ENCODE results near the gene PLTP. TPM values are rescaled to one million over a fixed set of nuclear protein-coding genes. Genes with fewer than 3 reads are reported as not detected.
"Not testable (repeated sequence)": the region's sequence is repeated elsewhere in the genome, so short reads cannot be mapped to it uniquely, and the experiment has no call there.

PLTP gene
- total RNA-seq, 1 donor from 2014 or later, result 12.9 TPM

GRCh38 chr20:45880988-45881788 is 30.8 kb downstream of the PLTP start, which contains the start of gene ZSWIM1:
ZSWIM1 (plus strand) TSS chr20:45881227; CDS start chr20:45882593, 1,366 bp downstream.
- DNase-seq (ENCODE audit: low read depth), result peak; percentile 100

- peak; percentile 25 for DNase-seq (ENCODE audit: low read depth)
Observed at GRCh38 chr20:45878076-45878761, 33.7 kb downstream of the PLTP start.

- DNase-seq (ENCODE audit: low read depth), result no peak
Observed at GRCh38 chr20:45874576-45874975, 37.4 kb downstream of the PLTP start.

- DNase-seq (ENCODE audit: low read depth), result not testable (repeated sequence)
Observed at GRCh38 chr20:45874104-45874481, 37.9 kb downstream of the PLTP start.

GRCh38 chr20:45873409-45874103 is 38.4 kb downstream of the PLTP start:
- no peak for DNase-seq (ENCODE audit: low read depth)

- no peak for DNase-seq (ENCODE audit: low read depth)
Observed at GRCh38 chr20:45872626-45873025, 39.3 kb downstream of the PLTP start.

DNA sequence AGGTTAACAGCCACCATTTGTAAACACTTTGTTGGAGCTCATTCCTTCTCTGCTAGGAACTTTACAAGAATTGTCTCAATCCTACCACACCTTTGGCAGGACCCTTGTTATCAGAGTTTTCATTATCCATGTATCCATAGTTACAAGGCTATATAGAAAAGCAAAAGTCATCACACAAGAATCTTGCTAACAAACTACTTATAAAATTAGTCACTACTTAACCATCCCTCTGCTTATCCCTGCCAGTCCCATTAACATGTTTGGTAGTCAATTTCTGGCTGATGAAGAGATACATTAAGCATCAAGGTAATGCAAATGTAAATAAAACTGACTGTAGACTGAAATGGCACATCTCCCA is 44.2 kb downstream of the PLTP start:
- DNase-seq (ENCODE audit: low read depth), result no peak

- no peak for DNase-seq (ENCODE audit: low read depth)
Observed at GRCh38 chr20:45867136-45867818, 44.7 kb downstream of the PLTP start.

GRCh38 chr20:45866454-45866853 is 45.5 kb downstream of the PLTP start:
- DNase-seq (ENCODE audit: low read depth), result no peak

- DNase-seq (ENCODE audit: low read depth), result no peak
Observed at GRCh38 chr20:45863543-45864470, 48.1 kb downstream of the PLTP start.

GRCh38 chr20:45861221-45862075 is 50.5 kb downstream of the PLTP start:
- no peak for DNase-seq (ENCODE audit: low read depth)

DNA sequence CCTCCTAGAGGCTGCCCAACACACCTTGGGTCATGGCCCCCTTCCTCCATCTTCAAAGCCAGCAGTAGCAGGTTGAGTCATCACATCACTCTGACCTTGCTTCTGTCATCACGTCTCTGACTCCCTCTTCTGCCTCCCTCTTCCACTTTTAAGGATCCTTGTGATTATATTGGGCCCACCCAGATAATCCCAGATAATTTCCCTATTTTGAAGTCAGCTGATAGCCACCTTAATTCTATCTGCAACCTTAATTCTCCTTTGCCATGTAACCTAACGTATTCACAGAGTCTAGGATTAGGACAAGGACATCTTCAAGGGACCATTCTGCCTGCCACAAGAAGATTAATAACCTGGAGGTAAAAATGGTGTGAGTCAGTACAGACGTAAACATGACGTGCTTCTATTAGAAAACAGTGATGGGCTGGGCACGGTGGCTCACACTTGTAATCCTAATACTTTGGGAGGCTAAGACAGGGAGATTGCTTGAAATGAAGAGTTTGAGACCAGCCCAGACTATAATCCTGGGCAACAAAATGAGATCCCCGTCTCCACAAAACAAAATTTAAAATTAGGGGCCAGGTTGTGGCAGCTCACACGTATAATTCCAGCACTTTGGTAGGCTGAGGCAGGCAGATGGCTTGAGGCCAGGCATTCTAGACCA is 51.3 kb downstream of the PLTP start:
- no peak for DNase-seq (ENCODE audit: low read depth)

DNA sequence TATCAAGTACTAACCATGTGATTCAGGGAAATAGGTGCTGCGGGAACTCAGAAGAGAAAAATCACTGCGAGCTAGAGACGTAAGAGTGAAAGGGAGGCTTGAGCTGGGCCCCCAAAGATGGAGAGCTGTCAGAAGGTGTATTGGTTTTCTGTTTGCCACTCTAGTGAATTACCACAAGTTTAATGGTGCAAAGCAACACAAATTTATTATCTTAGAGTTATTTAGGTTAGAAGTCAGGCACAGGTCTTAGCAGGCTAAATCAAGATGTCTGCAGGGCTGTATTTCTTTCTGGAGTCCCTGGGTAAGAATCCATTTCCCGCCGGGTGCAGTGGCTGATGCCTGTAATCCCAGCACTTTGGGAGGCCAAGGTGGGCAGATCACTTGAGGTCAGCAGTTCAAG is 52.0 kb downstream of the PLTP start:
- no peak for DNase-seq (ENCODE audit: low read depth)

- no peak for DNase-seq (ENCODE audit: low read depth)
Observed at GRCh38 chr20:45857882-45858216, 54.1 kb downstream of the PLTP start.

DNA sequence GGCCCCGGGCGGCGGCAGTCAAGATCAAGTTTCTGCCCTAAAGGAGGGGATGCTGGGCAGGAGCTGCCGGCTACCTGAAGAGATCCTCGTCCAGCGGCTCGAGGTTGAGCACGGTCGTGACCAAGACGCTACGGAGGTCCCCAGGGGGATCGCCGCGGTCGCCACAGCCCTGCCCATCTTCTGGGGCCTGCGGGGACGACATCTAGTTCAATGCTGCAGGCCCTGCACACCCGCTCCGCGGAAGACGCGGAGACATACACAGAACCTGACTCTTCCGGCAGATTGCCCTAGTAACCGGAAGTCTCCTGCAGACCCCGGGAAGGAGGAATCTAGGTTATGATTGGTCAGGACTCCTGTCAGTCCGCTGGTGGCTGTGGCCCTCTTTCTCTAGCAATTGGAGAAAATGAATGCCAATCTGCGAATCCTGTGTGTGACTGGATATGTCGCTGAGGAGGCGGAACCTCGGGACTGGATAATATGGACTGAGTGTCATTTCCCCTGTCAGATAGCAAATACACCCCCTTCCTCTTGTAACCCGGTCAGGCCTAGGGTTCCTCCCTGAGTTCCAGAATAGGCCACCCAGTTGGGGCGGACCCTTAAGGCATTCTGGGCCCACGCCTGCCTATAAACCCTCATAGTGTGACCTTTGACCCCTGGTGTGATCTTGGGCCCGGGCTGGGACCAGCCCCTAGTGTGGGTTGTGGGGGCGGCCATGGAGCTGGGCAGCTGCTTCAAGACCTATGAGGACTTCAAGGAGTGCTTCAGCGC is 54.7 kb downstream of the PLTP start, which contains the start of the genes ACOT8 and ZSWIM3:
ACOT8 (minus strand) TSS at position 279 of the 768 bp plus-strand sequence; CDS start at position 202, 77 bp downstream.
ZSWIM3 (plus strand) TSS at position 501 of the 768 bp plus-strand sequence; CDS start at position 713, 212 bp downstream.
- DNase-seq (ENCODE audit: low read depth), result peak; percentile 100

- DNase-seq (ENCODE audit: low read depth), result no peak
Observed at GRCh38 chr20:45853484-45853883, 58.5 kb downstream of the PLTP start.

DNA sequence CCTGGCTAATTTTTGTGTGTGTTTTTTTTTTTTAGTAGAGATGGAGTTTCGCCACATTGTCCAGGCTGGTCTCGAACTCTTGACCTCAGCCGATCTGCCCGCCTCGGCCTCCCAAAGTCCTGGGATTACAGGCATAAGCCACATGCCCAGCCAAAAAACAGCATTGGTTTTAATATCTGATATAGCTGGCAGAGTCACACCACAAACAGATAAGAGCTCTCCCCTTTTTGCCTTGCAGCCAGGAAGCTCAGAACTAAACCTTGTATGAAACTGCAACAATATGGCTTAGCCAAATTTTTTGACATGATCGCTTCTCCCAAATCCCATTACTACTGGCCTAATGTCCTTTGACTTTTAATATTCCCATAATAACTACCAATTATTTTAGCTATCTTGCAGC is 59.6 kb downstream of the PLTP start:
- no peak for DNase-seq (ENCODE audit: low read depth)

GRCh38 chr20:45851501-45851900 is 60.5 kb downstream of the PLTP start:
- no peak for DNase-seq (ENCODE audit: low read depth)

Data from myocyte (in vitro differentiated cells).